Neural cell (in vitro differentiated cells): ENCODE measurements around the gene KCTD10. TPM values are rescaled to one million over a fixed set of nuclear protein-coding genes. Genes with fewer than 3 reads are reported as not detected.

ENCODE experiments used
- H2AFZ ChIP-seq: fragments of 200-600, 300-800 bp; sonication (generic), shearing (Covaris generic); 2 replicates; pipeline ENCODE4 v1.6.0; 2014; ENCODE audit warnings: low read depth, mild to moderate bottlenecking, antibody characterized with exemption, low read length, moderate library complexity
- H3F3A ChIP-seq: fragments of 200-600 bp; shearing (Covaris generic); 2 replicates; pipeline ENCODE4 v1.6.1; 2016; ENCODE audit warnings: mild to moderate bottlenecking, moderate library complexity, mixed read lengths, antibody characterized with exemption, low read length; ENCODE audit not compliant: insufficient read depth, poor library complexity, severe bottlenecking
- H3K27ac ChIP-seq: fragments of 200-600, 300-800 bp; sonication (generic), shearing (Covaris generic); 2 replicates; pipeline ENCODE4 v1.5.1; 2014; ENCODE audit warnings: mild to moderate bottlenecking, low read length, moderate library complexity
- H3K27me3 ChIP-seq: fragments of 300-800, 200-600 bp; sonication (generic), shearing (Covaris generic); 2 replicates; pipeline ENCODE4 v1.6.0; 2014; ENCODE audit warnings: mild to moderate bottlenecking, low read depth, low read length, moderate library complexity; ENCODE audit not compliant: insufficient read depth
- H3K36me3 ChIP-seq: fragments of 300-800, 200-600 bp; sonication (generic), shearing (Covaris generic); 2 replicates; pipeline ENCODE4 v1.5.1; 2014; ENCODE audit warnings: mild to moderate bottlenecking, antibody characterized with exemption, low read length, moderate library complexity; ENCODE audit not compliant: insufficient read depth
- H3K4me2 ChIP-seq: fragments of 300-800, 200-600 bp; sonication (generic), shearing (Covaris generic); 2 replicates; pipeline ENCODE4 v1.6.0; 2014; ENCODE audit warnings: mild to moderate bottlenecking, low read length
- H3K4me3 ChIP-seq: fragments of 300-800, 200-600 bp; sonication (generic), shearing (Covaris generic); 2 replicates; pipeline ENCODE4 v1.5.1; 2014; ENCODE audit warnings: mild to moderate bottlenecking, low read length, moderate library complexity
- H3K79me2 ChIP-seq: fragments of 200-600 bp; shearing (Covaris generic); replicated peaks from 2 replicates; pipeline ENCODE4 v1.6.0; 2014; ENCODE audit warnings: mild to moderate bottlenecking, low read length, moderate library complexity; ENCODE audit not compliant: insufficient read depth
- H3K9ac ChIP-seq: fragments of 300-800, 200-600 bp; sonication (generic), shearing (Covaris generic); 2 replicates; pipeline ENCODE4 v1.6.1; 2016; ENCODE audit warnings: mild to moderate bottlenecking, low read length, mixed read lengths
- H3K9me2 ChIP-seq: fragments of 200-600 bp; shearing (Covaris generic); 2 replicates; pipeline ENCODE4 v1.6.1; 2016; ENCODE audit warnings: mild to moderate bottlenecking, low read length, mixed read lengths; ENCODE audit not compliant: insufficient read depth
- H3K9me3 ChIP-seq: fragments of 200-600, 300-800 bp; sonication (generic), shearing (Covaris generic); 2 replicates; pipeline ENCODE4 v1.6.1; 2016; ENCODE audit warnings: mild to moderate bottlenecking, mixed run types, low read length, moderate library complexity, mixed read lengths
- H4K20me1 ChIP-seq: fragments of 200-600 bp; shearing (Covaris generic); 2 replicates; pipeline ENCODE4 v1.6.1; 2016; ENCODE audit warnings: mild to moderate bottlenecking, mixed run types; ENCODE audit not compliant: insufficient read depth
- EP300 ChIP-seq: fragments of 450-650 bp; conservative IDR thresholded peaks from 2 replicates; pipeline ENCODE4 v1.6.1; 2014; ENCODE audit warnings: antibody characterized with exemption, mild to moderate bottlenecking, moderate library complexity; ENCODE audit not compliant: poor library complexity, severe bottlenecking
- EZH2 ChIP-seq: fragments of 200-600, 300-800 bp; shearing (Covaris generic), sonication (generic); IDR thresholded peaks from 2 replicates; pipeline ENCODE4 v1.6.1; 2014; ENCODE audit warnings: antibody characterized with exemption, low read length, borderline replicate concordance, mild to moderate bottlenecking; ENCODE audit not compliant: insufficient read depth, poor library complexity, severe bottlenecking
- MXI1 ChIP-seq: fragments of 450-650 bp; conservative IDR thresholded peaks from 2 replicates; pipeline ENCODE4 v1.6.1; 2014; ENCODE audit warnings: antibody characterized with exemption, mild to moderate bottlenecking; ENCODE audit not compliant: poor library complexity, severe bottlenecking
- POLR2AphosphoS5 ChIP-seq: IDR thresholded peaks from 2 replicates; pipeline ENCODE4 v1.6.1; 2012
- RAD21 ChIP-seq: fragments of 450-650 bp; conservative IDR thresholded peaks from 2 replicates; pipeline ENCODE4 v1.6.1; 2014; ENCODE audit warnings: antibody characterized with exemption, mild to moderate bottlenecking, moderate library complexity
- SMC3 ChIP-seq: fragments of 450-650 bp; conservative IDR thresholded peaks from 2 replicates; pipeline ENCODE4 v1.6.1; 2014; ENCODE audit warnings: antibody characterized with exemption, mild to moderate bottlenecking, moderate library complexity; ENCODE audit not compliant: poor library complexity
- TAF1 ChIP-seq: IDR thresholded peaks from 2 replicates; pipeline ENCODE4 v1.6.1; 2012; ENCODE audit warnings: low read depth
- polyA plus RNA-seq: library from polyadenylated mRNA; depleted of rRNA; stranded (reverse); fragments of >200 nt; gene quantifications from 2 replicates; pipeline ENCODE4 v1.2.3, GENCODE V29; 2014
- TF ChIP-seq, protein P1 (sequence below): IDR thresholded peaks from 2 replicates; pipeline ENCODE4 v1.6.1; 2012; ENCODE audit warnings: borderline replicate concordance
- TF ChIP-seq, protein P2 (sequence below): fragments of 450-650 bp; IDR thresholded peaks from 2 replicates; pipeline ENCODE4 v1.5.1; 2014; ENCODE audit warnings: antibody characterized with exemption, mild to moderate bottlenecking, moderate library complexity; ENCODE audit not compliant: poor library complexity, severe bottlenecking

Gene KCTD10
- polyA plus RNA-seq, 1 donor from 2014 or later: 69.4 TPM

DNA sequence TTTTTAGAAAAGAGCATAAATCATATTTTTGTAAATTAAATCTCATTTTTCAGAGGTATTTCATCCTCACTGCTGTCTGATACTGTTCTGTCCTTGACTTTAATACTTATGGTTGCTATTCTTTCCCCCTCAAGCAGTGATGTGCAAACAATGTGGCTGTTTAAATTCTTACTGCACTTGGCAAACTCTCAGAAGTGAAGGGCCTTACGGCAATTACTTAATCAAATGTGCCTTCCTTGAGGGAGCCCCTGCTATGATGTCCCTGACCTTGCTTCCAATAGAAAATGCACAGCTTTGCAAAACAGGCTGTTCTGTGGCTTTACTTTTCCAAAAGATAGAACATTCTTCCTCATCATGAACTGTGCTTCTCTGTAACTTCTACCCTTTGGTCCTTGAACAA lies 35.5 kb upstream of the KCTD10 start:
- Histone ChIP-seq H3K27me3 (no peaks in the 10 kb centered on the region), H4K20me1 (no peaks in the 10 kb centered on the region), H3F3A (no peaks in the 10 kb centered on the region), H2AFZ (no peak overlapping the region), H3K36me3 (no peaks in the 10 kb centered on the region), H3K4me3 (no peak overlapping the region), H3K9me2 (no peaks in the 10 kb centered on the region), H3K27ac (no peak overlapping the region), H3K9ac (no peak overlapping the region), H3K9me3 (no peaks in the 10 kb centered on the region), H3K79me2 (no peaks in the 10 kb centered on the region), H3K4me2 (no peak overlapping the region)
- TF ChIP-seq, protein P1, sequence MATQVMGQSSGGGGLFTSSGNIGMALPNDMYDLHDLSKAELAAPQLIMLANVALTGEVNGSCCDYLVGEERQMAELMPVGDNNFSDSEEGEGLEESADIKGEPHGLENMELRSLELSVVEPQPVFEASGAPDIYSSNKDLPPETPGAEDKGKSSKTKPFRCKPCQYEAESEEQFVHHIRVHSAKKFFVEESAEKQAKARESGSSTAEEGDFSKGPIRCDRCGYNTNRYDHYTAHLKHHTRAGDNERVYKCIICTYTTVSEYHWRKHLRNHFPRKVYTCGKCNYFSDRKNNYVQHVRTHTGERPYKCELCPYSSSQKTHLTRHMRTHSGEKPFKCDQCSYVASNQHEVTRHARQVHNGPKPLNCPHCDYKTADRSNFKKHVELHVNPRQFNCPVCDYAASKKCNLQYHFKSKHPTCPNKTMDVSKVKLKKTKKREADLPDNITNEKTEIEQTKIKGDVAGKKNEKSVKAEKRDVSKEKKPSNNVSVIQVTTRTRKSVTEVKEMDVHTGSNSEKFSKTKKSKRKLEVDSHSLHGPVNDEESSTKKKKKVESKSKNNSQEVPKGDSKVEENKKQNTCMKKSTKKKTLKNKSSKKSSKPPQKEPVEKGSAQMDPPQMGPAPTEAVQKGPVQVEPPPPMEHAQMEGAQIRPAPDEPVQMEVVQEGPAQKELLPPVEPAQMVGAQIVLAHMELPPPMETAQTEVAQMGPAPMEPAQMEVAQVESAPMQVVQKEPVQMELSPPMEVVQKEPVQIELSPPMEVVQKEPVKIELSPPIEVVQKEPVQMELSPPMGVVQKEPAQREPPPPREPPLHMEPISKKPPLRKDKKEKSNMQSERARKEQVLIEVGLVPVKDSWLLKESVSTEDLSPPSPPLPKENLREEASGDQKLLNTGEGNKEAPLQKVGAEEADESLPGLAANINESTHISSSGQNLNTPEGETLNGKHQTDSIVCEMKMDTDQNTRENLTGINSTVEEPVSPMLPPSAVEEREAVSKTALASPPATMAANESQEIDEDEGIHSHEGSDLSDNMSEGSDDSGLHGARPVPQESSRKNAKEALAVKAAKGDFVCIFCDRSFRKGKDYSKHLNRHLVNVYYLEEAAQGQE: no peak
- TF ChIP-seq RAD21 (no peak), SMC3 (no peak), POLR2AphosphoS5 (no peak), EP300 (no peak), EZH2 (no peak), MXI1 (no peak), TAF1 (no peak)
- TF ChIP-seq, protein P2, sequence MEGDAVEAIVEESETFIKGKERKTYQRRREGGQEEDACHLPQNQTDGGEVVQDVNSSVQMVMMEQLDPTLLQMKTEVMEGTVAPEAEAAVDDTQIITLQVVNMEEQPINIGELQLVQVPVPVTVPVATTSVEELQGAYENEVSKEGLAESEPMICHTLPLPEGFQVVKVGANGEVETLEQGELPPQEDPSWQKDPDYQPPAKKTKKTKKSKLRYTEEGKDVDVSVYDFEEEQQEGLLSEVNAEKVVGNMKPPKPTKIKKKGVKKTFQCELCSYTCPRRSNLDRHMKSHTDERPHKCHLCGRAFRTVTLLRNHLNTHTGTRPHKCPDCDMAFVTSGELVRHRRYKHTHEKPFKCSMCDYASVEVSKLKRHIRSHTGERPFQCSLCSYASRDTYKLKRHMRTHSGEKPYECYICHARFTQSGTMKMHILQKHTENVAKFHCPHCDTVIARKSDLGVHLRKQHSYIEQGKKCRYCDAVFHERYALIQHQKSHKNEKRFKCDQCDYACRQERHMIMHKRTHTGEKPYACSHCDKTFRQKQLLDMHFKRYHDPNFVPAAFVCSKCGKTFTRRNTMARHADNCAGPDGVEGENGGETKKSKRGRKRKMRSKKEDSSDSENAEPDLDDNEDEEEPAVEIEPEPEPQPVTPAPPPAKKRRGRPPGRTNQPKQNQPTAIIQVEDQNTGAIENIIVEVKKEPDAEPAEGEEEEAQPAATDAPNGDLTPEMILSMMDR: no peak

DNA sequence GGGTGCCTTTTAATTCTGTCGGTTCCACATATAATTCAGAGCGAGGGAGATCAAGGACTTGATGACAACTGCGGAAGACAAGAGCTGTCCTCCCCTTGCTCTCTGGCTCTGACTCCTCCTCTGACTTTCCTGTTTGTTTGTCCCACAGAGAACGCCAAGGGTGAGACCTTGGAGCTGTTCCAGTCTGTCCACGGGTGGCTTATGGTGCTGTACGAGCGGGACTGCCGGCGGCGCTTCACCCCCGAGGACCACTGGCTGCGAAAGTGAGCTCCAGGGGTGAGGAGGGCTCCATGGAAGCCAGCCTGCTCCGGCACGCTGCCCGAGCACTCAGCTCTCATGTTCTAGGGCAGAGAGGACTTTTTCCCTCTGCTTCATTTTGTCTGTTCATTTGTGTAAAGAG lies 33.1 kb upstream of the KCTD10 start:
- no peak overlapping the region for H3K27ac ChIP-seq
- H3K4me3 ChIP-seq: no peak overlapping the region
- no peaks in the 10 kb centered on the region for H3K79me2 ChIP-seq
- H3K9me3 ChIP-seq: no peaks in the 10 kb centered on the region
- H2AFZ ChIP-seq: no peak overlapping the region
- no peak overlapping the region for H3K4me2 ChIP-seq
- TF ChIP-seq TAF1: no peak
- TF ChIP-seq RAD21: no peak
- TF ChIP-seq SMC3: no peak
- TF ChIP-seq MXI1: no peak
- TF ChIP-seq, protein P2: no peak
- TF ChIP-seq EP300: no peak
- TF ChIP-seq, protein P1: no peak
- no peak for TF ChIP-seq POLR2AphosphoS5
- no peak for TF ChIP-seq EZH2
- H4K20me1 ChIP-seq: no peaks in the 10 kb centered on the region
- no peaks in the 10 kb centered on the region for H3K27me3 ChIP-seq
- no peaks in the 10 kb centered on the region for H3F3A ChIP-seq
- H3K9ac ChIP-seq: no peak overlapping the region
- H3K36me3 ChIP-seq: no peaks in the 10 kb centered on the region
- no peaks in the 10 kb centered on the region for H3K9me2 ChIP-seq
